Measurements from ENCODE around the gene PEPD. TPM values are rescaled to one million over a fixed set of nuclear protein-coding genes. Genes with fewer than 3 reads are reported as not detected.
"Not testable (repeated sequence)": the region's sequence is repeated elsewhere in the genome, so short reads cannot be mapped to it uniquely, and the experiment has no call there.

The PEPD gene
- total and polyA plus RNA-seq, 3 experiments from 2014 or later, result 47.9 to 109 (median 49.0) TPM

DNA sequence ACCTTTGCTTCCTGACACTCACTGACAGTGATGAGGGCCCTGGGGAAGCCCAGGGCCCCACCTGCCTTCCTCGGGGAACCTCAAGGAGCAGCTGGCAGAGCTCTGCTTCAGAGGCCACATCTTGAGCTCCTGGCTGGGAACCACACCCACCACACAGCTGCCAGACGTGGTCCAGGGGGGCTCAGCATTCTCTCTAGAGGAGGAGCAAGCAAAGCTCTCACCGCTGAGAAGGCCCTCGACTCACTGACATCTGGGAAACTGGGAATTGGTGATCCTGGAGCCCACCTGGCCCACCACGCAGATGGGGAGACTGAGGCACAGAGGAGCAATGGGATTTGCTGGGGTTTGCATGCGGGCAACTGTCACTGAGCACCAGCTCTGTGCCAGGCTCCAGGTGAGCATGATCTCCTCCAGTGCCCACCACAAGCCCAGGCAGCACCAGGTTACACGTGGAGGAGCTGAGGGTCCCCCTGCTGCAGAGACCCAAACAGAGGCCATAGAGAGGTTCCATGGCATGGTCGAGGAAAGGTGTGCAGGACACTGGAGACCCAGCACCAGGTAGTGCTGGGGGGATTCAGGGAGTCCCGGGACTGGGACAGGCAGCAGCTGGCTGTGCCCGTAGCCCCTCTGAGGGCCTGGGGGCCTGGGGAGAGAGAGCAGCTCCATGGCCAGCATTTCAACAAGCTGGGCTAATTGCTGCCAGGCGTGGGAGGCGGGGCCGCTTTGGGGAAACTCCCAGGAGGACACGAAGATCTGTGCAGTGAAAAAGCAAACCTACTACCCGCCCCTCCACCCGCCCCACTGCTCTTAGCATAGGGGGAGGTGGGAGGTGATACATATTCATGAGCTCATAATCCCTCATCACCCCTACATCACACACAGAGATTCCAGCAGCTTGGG is 33.4 kb downstream of the PEPD start:
- Histone ChIP-seq H3K9me3 (ENCODE audit: low read length) (no peaks in the 10 kb centered on the region), H3K4me1 (ENCODE audit: insufficient read depth, low read length) (no peaks in the 10 kb centered on the region), H3K4me3 (ENCODE audit: low read length) (no peak overlapping the region), H3K36me3 (ENCODE audit: insufficient read depth, low read length) (no peaks in the 10 kb centered on the region), H3K27ac (ENCODE audit: low read depth, low read length) (no peak overlapping the region), H3K27me3 (ENCODE audit: insufficient read depth, low read length, poor library complexity, severe bottlenecking) (no peaks in the 10 kb centered on the region)
- Mint-ChIP-seq H3K4me1 (no peaks in the 10 kb centered on the region), H3K36me3 (peaks cover 10 to 49% (median 27%) of the 10 kb centered on the region in 3 donors), H3K27me3 (no peaks in the 10 kb centered on the region), H3K27ac (no peak overlapping the region), H3K4me3 (no peak overlapping the region), H3K9me3 (peaks cover 0 to 4% (median 2%) of the 10 kb centered on the region in 5 donors)
- CTCF ChIA-PET, result no interaction called here
- POLR2A ChIA-PET, result no interaction called here
- DNase-seq, result no peak

DNA sequence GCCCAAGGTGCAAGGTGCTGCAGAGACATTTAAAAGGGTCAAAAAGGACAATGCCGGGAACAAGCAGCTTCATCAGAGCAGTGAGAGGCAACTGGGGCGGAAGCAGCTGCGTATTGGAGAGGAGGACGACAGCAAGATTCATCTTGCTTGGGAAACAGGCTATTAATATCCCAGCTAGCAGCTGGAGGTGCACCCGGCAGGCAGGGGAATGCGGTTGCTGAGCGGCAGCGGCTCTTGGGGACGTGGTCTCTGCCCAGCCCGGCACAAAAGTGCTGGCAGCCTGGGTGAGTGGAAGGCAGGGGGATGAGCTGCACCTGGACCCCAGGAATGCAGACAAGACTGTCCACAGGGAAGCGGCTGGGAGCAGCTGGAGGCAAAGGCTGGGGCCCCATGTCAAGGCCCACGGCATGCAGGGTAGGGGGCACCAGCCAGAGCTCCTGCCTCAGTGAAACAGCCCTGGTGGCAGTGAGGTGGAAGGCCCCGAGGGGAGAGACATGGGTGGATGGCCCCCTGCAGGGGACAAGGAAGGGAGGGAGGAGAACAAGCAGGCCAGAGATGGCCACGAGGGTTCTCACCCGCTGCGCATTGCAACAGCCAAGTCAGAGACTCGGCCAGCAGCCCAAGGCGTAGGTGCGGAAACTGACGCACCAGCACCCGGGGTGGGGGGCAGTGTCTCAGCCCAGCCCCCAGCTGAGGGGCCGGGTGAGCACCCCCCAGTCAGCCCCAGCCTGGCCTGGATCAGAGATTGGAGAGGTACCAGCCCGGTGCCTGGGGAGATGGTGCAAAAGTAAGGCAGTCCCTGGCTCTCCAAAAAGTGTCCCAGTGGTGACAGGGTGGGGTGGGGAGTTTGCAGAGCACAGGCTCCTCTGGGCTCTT is 34.4 kb downstream of the PEPD start:
- H3K4me1 Mint-ChIP-seq, result no peaks in the 10 kb centered on the region
- peak overlapping the region in 1 of 8 donors; percentile 27 for H3K27ac Mint-ChIP-seq
- no peak overlapping the region for H3K4me3 Mint-ChIP-seq
- no peaks in the 10 kb centered on the region for H3K27me3 Mint-ChIP-seq
- no peak for DNase-seq
- Histone ChIP-seq H3K27ac (ENCODE audit: low read depth, low read length) (no peak overlapping the region), H3K4me3 (ENCODE audit: low read length) (no peak overlapping the region), H3K27me3 (ENCODE audit: insufficient read depth, low read length, poor library complexity, severe bottlenecking) (no peaks in the 10 kb centered on the region), H3K4me1 (ENCODE audit: insufficient read depth, low read length) (no peaks in the 10 kb centered on the region), H3K36me3 (ENCODE audit: insufficient read depth, low read length) (no peaks in the 10 kb centered on the region), H3K9me3 (ENCODE audit: low read length) (no peaks in the 10 kb centered on the region)
- peaks cover 13 to 56% (median 37%) of the 10 kb centered on the region in 3 donors for H3K36me3 Mint-ChIP-seq
- H3K9me3 Mint-ChIP-seq, result peaks cover 0 to 10% (median 10%) of the 10 kb centered on the region in 5 donors
- POLR2A ChIA-PET, result no interaction called here
- CTCF ChIA-PET, result no interaction called here

DNA sequence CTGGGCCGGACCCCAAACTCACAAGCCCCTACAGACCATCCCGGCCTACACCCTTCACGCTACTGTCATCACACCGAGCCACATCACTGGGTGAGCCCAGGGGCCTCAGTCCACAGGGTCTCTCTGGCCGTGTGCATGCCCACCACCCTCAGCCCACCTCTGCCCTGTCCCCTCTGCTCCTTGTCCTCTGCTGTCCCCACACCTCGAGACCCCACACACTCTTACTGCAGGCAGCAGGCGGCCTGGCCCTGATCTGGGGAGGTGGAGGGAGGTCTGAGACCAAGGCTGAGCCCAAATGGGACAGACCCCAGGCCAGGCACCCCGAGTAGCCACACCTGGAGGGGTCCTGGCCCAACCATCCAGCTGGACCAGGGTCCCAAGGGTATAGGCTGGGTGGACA is 35.2 kb downstream of the PEPD start:
- no peaks in the 10 kb centered on the region for H3K4me1 Mint-ChIP-seq
- H3K36me3 Mint-ChIP-seq, result peaks cover 13 to 62% (median 44%) of the 10 kb centered on the region in 3 donors
- H3K4me3 Mint-ChIP-seq, result peak overlapping the region in 1 of 7 donors; percentile 59
- H3K27me3 ChIP-seq (ENCODE audit: insufficient read depth, low read length, poor library complexity, severe bottlenecking), result no peaks in the 10 kb centered on the region
- no peaks in the 10 kb centered on the region for H3K4me1 ChIP-seq (ENCODE audit: insufficient read depth, low read length)
- H3K27ac Mint-ChIP-seq, result peak overlapping the region in 1 of 8 donors; percentile 47
- no peak overlapping the region for H3K4me3 ChIP-seq (ENCODE audit: low read length)
- no peaks in the 10 kb centered on the region for H3K36me3 ChIP-seq (ENCODE audit: insufficient read depth, low read length)
- no peak for DNase-seq
- ChIA-PET CTCF (no interaction called here), POLR2A (no interaction called here)
- H3K9me3 ChIP-seq (ENCODE audit: low read length), result no peaks in the 10 kb centered on the region
- peaks cover 0 to 10% (median 10%) of the 10 kb centered on the region in 5 donors for H3K9me3 Mint-ChIP-seq
- no peaks in the 10 kb centered on the region for H3K27me3 Mint-ChIP-seq
- no peak overlapping the region for H3K27ac ChIP-seq (ENCODE audit: low read depth, low read length)

DNA sequence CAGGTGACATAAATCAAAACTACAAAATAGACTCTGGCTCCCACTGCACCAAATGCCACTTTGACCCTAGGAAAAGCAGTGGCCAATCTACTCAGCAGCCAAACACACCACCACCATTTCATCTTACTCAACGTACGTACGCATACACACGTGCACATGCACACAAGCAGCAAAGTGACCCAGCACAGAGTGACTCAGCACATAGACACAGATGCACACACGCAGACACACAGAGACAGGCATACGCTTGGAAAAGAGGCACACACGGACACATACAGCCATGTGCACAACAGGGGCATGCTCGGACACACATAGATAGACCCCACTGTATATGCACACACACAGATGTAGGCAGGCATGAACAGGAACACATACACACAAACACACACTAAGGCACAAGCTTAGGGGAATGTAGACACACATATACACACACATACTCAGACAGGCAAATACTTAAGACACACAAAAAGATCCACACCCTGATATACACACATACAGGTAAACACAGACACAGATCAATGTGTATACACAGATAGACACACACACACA is 37.3 kb downstream of the PEPD start:
- ChIA-PET POLR2A (no interaction called here), CTCF (no interaction called here)
- Mint-ChIP-seq H3K4me1 (no peaks in the 10 kb centered on the region), H3K27ac (no peak overlapping the region), H3K36me3 (peaks cover 27 to 72% (median 62%) of the 10 kb centered on the region in 3 donors), H3K4me3 (no peak overlapping the region), H3K9me3 (peaks cover 2 to 13% (median 10%) of the 10 kb centered on the region in 5 donors), H3K27me3 (no peaks in the 10 kb centered on the region)
- no peaks in the 10 kb centered on the region for H3K4me1 ChIP-seq (ENCODE audit: insufficient read depth, low read length)
- no peak for DNase-seq
- H3K27me3 ChIP-seq (ENCODE audit: insufficient read depth, low read length, poor library complexity, severe bottlenecking), result no peaks in the 10 kb centered on the region
- no peak overlapping the region for H3K27ac ChIP-seq (ENCODE audit: low read depth, low read length)
- H3K36me3 ChIP-seq (ENCODE audit: insufficient read depth, low read length), result no peaks in the 10 kb centered on the region
- no peaks in the 10 kb centered on the region for H3K9me3 ChIP-seq (ENCODE audit: low read length)
- no peak overlapping the region for H3K4me3 ChIP-seq (ENCODE audit: low read length)

GRCh38 chr19:33482476-33482875 is 39.1 kb downstream of the PEPD start:
- H3K36me3 Mint-ChIP-seq, result peaks cover 41 to 76% (median 71%) of the 10 kb centered on the region in 3 donors
- Histone ChIP-seq H3K4me1 (ENCODE audit: insufficient read depth, low read length) (no peaks in the 10 kb centered on the region), H3K27ac (ENCODE audit: low read depth, low read length) (no peak overlapping the region), H3K9me3 (ENCODE audit: low read length) (no peaks in the 10 kb centered on the region), H3K36me3 (ENCODE audit: insufficient read depth, low read length) (no peaks in the 10 kb centered on the region), H3K27me3 (ENCODE audit: insufficient read depth, low read length, poor library complexity, severe bottlenecking) (no peaks in the 10 kb centered on the region), H3K4me3 (ENCODE audit: low read length) (no peak overlapping the region)
- no peak overlapping the region for H3K27ac Mint-ChIP-seq
- DNase-seq, result no peak
- H3K9me3 Mint-ChIP-seq, result peaks cover 2 to 13% (median 10%) of the 10 kb centered on the region in 5 donors
- ChIA-PET POLR2A (no interaction called here), CTCF (no interaction called here)
- no peaks in the 10 kb centered on the region for H3K27me3 Mint-ChIP-seq
- no peaks in the 10 kb centered on the region for H3K4me1 Mint-ChIP-seq
- no peak overlapping the region for H3K4me3 Mint-ChIP-seq

- peaks cover 2 to 13% (median 10%) of the 10 kb centered on the region in 5 donors for H3K9me3 Mint-ChIP-seq
- no peak for DNase-seq
- peaks cover 46 to 78% (median 77%) of the 10 kb centered on the region in 3 donors for H3K36me3 Mint-ChIP-seq
- no peaks in the 10 kb centered on the region for H3K4me1 Mint-ChIP-seq
- Histone ChIP-seq H3K27me3 (ENCODE audit: insufficient read depth, low read length, poor library complexity, severe bottlenecking) (no peaks in the 10 kb centered on the region), H3K36me3 (ENCODE audit: insufficient read depth, low read length) (no peaks in the 10 kb centered on the region), H3K4me1 (ENCODE audit: insufficient read depth, low read length) (no peaks in the 10 kb centered on the region), H3K9me3 (ENCODE audit: low read length) (no peaks in the 10 kb centered on the region), H3K27ac (ENCODE audit: low read depth, low read length) (no peak overlapping the region), H3K4me3 (ENCODE audit: low read length) (no peak overlapping the region)
- CTCF ChIA-PET, result no interaction called here
- POLR2A ChIA-PET, result no interaction called here
- peak overlapping the region in 1 of 7 donors; percentile 30 for H3K4me3 Mint-ChIP-seq
- H3K27me3 Mint-ChIP-seq, result no peaks in the 10 kb centered on the region
- no peak overlapping the region for H3K27ac Mint-ChIP-seq
These were observed 39.7 kb downstream of the PEPD start for GRCh38 chr19:33481863-33482262.

DNA sequence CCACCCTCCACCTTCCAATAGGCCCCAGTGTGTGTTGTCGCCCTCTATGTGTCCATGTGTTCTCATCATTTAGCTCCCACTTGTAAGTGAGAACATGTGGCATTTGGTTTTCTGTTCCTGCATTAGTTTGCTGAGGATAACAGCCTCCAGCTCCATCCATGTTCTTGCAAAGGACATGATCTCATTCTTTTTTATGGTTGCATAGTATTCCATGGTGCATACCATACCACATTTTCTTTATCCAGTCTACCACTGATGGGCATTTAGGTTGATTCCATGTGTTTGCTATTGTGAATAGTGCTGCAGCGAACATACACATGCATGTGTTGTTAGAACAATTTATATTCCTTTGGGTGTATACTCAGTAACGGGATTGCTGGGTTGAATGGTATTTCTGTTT is 42.0 kb downstream of the PEPD start:
- H3K9me3 ChIP-seq (ENCODE audit: low read length); H3K27me3 Mint-ChIP-seq; H3K4me1 Mint-ChIP-seq; POLR2A ChIA-PET; H3K27ac Mint-ChIP-seq; CTCF ChIA-PET; H3K4me3 Mint-ChIP-seq; H3K36me3 ChIP-seq (ENCODE audit: insufficient read depth, low read length); H3K4me1 ChIP-seq (ENCODE audit: insufficient read depth, low read length); H3K27me3 ChIP-seq (ENCODE audit: insufficient read depth, low read length, poor library complexity, severe bottlenecking); DNase-seq; H3K27ac ChIP-seq (ENCODE audit: low read depth, low read length); H3K4me3 ChIP-seq (ENCODE audit: low read length): not testable (repeated sequence)
- Mint-ChIP-seq H3K9me3 (peaks cover 2 to 13% (median 10%) of the 10 kb centered on the region in 5 donors), H3K36me3 (peaks cover 42 to 82% (median 68%) of the 10 kb centered on the region in 3 donors)

- DNase-seq, result no peak
- Mint-ChIP-seq H3K4me1 (peaks cover 0 to 2% (median 0%) of the 10 kb centered on the region in 3 donors), H3K27me3 (no peaks in the 10 kb centered on the region), H3K27ac (no peak overlapping the region), H3K4me3 (no peak overlapping the region), H3K9me3 (peaks cover 2 to 8% (median 4%) of the 10 kb centered on the region in 5 donors), H3K36me3 (peaks cover 38 to 80% (median 50%) of the 10 kb centered on the region in 3 donors)
- no peaks in the 10 kb centered on the region for H3K36me3 ChIP-seq (ENCODE audit: insufficient read depth, low read length)
- H3K4me3 ChIP-seq (ENCODE audit: low read length), result no peak overlapping the region
- no peak overlapping the region for H3K27ac ChIP-seq (ENCODE audit: low read depth, low read length)
- no peaks in the 10 kb centered on the region for H3K9me3 ChIP-seq (ENCODE audit: low read length)
- H3K4me1 ChIP-seq (ENCODE audit: insufficient read depth, low read length), result no peaks in the 10 kb centered on the region
- H3K27me3 ChIP-seq (ENCODE audit: insufficient read depth, low read length, poor library complexity, severe bottlenecking), result no peaks in the 10 kb centered on the region
- CTCF ChIA-PET, result no interaction called here
- POLR2A ChIA-PET, result no interaction called here
These were observed 43.8 kb downstream of the PEPD start for GRCh38 chr19:33477781-33478180.
